BLaER1 (cell line): ENCODE measurements around the gene NDUFS6.

Experiments
- H3K27ac ChIP-seq: shearing (Covaris generic); formaldehyde crosslinking; 2 replicates; pipeline ENCODE4 v1.8.1; 2022
- H3K27me3 ChIP-seq: shearing (Covaris generic); formaldehyde crosslinking; 2 replicates; pipeline ENCODE4 v1.8.1; 2022
- H3K36me3 ChIP-seq: shearing (Covaris generic); formaldehyde crosslinking; 2 replicates; pipeline ENCODE4 v1.8.1; 2022
- H3K4me1 ChIP-seq: shearing (Covaris generic); formaldehyde crosslinking; 2 replicates; pipeline ENCODE4 v1.8.1; 2022
- H3K4me2 ChIP-seq: shearing (Covaris generic); formaldehyde crosslinking; 2 replicates; pipeline ENCODE4 v1.8.1; 2022
- H3K4me3 ChIP-seq: shearing (Covaris generic); formaldehyde crosslinking; 2 replicates; pipeline ENCODE4 v1.8.1; 2022
- H3K9ac ChIP-seq: shearing (Covaris generic); formaldehyde crosslinking; 2 replicates; pipeline ENCODE4 v1.8.1; 2022
- H3K9me3 ChIP-seq: shearing (Covaris generic); formaldehyde crosslinking; 2 replicates; pipeline ENCODE4 v1.8.1; 2022
- H4K20me1 ChIP-seq: shearing (Covaris generic); formaldehyde crosslinking; 2 replicates; pipeline ENCODE4 v1.8.1; 2022
- Cebpa-rat ChIP-seq: shearing (Covaris generic); IDR thresholded peaks from 2 replicates; pipeline ENCODE4 v1.8.1; 2022

The NDUFS6 gene

GRCh38 chr5:1759378-1759970 lies 41.7 kb upstream of the NDUFS6 start:
- no peak overlapping the region for H3K4me3 ChIP-seq
- H3K36me3 ChIP-seq = no peaks in the 10 kb centered on the region
- no peak overlapping the region for H3K4me2 ChIP-seq
- no peak overlapping the region for H3K9ac ChIP-seq
- H3K27me3 ChIP-seq = 0 out of 2 replicates have a peak, but pooled peaks cover 5% of the 10 kb centered on the region
- peaks cover 19% of the 10 kb centered on the region for H3K9me3 ChIP-seq
- TF ChIP-seq Cebpa-rat = no peak
- no peaks in the 10 kb centered on the region for H4K20me1 ChIP-seq
- H3K4me1 ChIP-seq = peaks cover 76% of the 10 kb centered on the region
- H3K27ac ChIP-seq = no peak overlapping the region

GRCh38 chr5:1760231-1760630 lies 41.0 kb upstream of the NDUFS6 start:
- H3K27ac ChIP-seq = no peak overlapping the region
- H3K4me3 ChIP-seq = no peak overlapping the region
- peaks cover 76% of the 10 kb centered on the region for H3K4me1 ChIP-seq
- H3K4me2 ChIP-seq = peak overlapping the region; percentile 89
- H3K9me3 ChIP-seq = peaks cover 19% of the 10 kb centered on the region
- no peak for TF ChIP-seq Cebpa-rat
- 0 out of 2 replicates have a peak, but pooled peaks cover 5% of the 10 kb centered on the region for H3K27me3 ChIP-seq
- H3K36me3 ChIP-seq = no peaks in the 10 kb centered on the region
- H3K9ac ChIP-seq = no peak overlapping the region
- H4K20me1 ChIP-seq = no peaks in the 10 kb centered on the region

- H3K27me3 ChIP-seq = 0 out of 2 replicates have a peak, but pooled peaks cover 5% of the 10 kb centered on the region
- no peak for TF ChIP-seq Cebpa-rat
These were observed 40.4 kb upstream of the NDUFS6 start for GRCh38 chr5:1760656-1761452.

GRCh38 chr5:1761453-1761755 lies 39.8 kb upstream of the NDUFS6 start:
- H3K27me3 ChIP-seq = 0 out of 2 replicates have a peak, but pooled peaks cover 5% of the 10 kb centered on the region

More at GRCh38 chr5:1760656-1761452, 40.4 kb upstream of the NDUFS6 start:
- H3K4me1 ChIP-seq = peaks cover 74% of the 10 kb centered on the region
- H3K36me3 ChIP-seq = no peaks in the 10 kb centered on the region
- H4K20me1 ChIP-seq = no peaks in the 10 kb centered on the region
- no peak overlapping the region for H3K27ac ChIP-seq
- H3K4me3 ChIP-seq = no peak overlapping the region
- peak overlapping the region; percentile 89 for H3K4me2 ChIP-seq
- H3K9me3 ChIP-seq = peaks cover 19% of the 10 kb centered on the region
- no peak overlapping the region for H3K9ac ChIP-seq

GRCh38 chr5:1762121-1762882 lies 38.9 kb upstream of the NDUFS6 start:
- Histone ChIP-seq H3K9ac (peak overlapping the region; percentile 49), H3K4me1 (peaks cover 60% of the 10 kb centered on the region), H3K27me3 (0 out of 2 replicates have a peak, but pooled peaks cover 5% of the 10 kb centered on the region), H3K4me2 (peak overlapping the region; percentile 89), H3K9me3 (peaks cover 17% of the 10 kb centered on the region), H3K36me3 (no peaks in the 10 kb centered on the region), H3K27ac (peak overlapping the region; percentile 10; the same call in 1 of the 2 replicates), H4K20me1 (no peaks in the 10 kb centered on the region), H3K4me3 (no peak overlapping the region)
- no peak for TF ChIP-seq Cebpa-rat

More at GRCh38 chr5:1761453-1761755, 39.8 kb upstream of the NDUFS6 start:
- no peaks in the 10 kb centered on the region for H3K36me3 ChIP-seq
- H3K9ac ChIP-seq = no peak overlapping the region
- TF ChIP-seq Cebpa-rat = no peak
- H3K9me3 ChIP-seq = peaks cover 19% of the 10 kb centered on the region
- H3K4me2 ChIP-seq = peak overlapping the region; percentile 89
- H3K4me3 ChIP-seq = no peak overlapping the region
- peaks cover 68% of the 10 kb centered on the region for H3K4me1 ChIP-seq
- H4K20me1 ChIP-seq = no peaks in the 10 kb centered on the region
- H3K27ac ChIP-seq = no peak overlapping the region

- H3K9me3 ChIP-seq = peaks cover 10% of the 10 kb centered on the region
- no peaks in the 10 kb centered on the region for H3K36me3 ChIP-seq
- peaks cover 60% of the 10 kb centered on the region for H3K4me1 ChIP-seq
- H3K4me3 ChIP-seq = no peak overlapping the region
- TF ChIP-seq Cebpa-rat = no peak
- H3K9ac ChIP-seq = peak overlapping the region; percentile 49
- H3K4me2 ChIP-seq = peak overlapping the region; percentile 89
- 0 out of 2 replicates have a peak, but pooled peaks cover 5% of the 10 kb centered on the region for H3K27me3 ChIP-seq
- H3K27ac ChIP-seq = peak overlapping the region; percentile 10; the same call in 1 of the 2 replicates
- no peaks in the 10 kb centered on the region for H4K20me1 ChIP-seq
These were observed 38.2 kb upstream of the NDUFS6 start for GRCh38 chr5:1762883-1763547.

DNA sequence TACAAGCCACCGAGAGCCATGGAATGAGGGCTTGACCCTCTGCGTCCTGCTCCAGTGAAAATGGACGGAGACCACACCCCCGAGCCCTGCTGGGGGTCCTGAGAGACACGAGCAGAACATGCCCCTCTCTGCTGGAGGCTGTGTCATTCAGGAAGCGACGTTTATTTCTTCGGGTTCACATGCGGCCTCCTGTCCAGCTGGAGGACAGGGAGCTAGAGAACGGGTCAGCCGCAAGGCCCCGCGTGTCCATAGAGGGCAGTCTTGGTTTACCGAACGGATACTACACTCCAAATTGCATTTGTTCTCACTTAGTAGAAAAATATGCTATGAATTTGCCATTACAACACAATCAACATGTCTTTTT lies 37.7 kb upstream of the NDUFS6 start:
- no peak for TF ChIP-seq Cebpa-rat
- H3K27me3 ChIP-seq = 0 out of 2 replicates have a peak, but pooled peaks cover 5% of the 10 kb centered on the region
- H3K27ac ChIP-seq = no peak overlapping the region
- no peak overlapping the region for H3K4me3 ChIP-seq
- H3K9me3 ChIP-seq = peaks cover 5% of the 10 kb centered on the region
- no peaks in the 10 kb centered on the region for H4K20me1 ChIP-seq
- no peak overlapping the region for H3K9ac ChIP-seq
- peak overlapping the region; percentile 89 for H3K4me2 ChIP-seq
- H3K36me3 ChIP-seq = no peaks in the 10 kb centered on the region
- H3K4me1 ChIP-seq = peaks cover 60% of the 10 kb centered on the region

- no peaks in the 10 kb centered on the region for H4K20me1 ChIP-seq
- TF ChIP-seq Cebpa-rat = no peak
- H3K9me3 ChIP-seq = no peaks in the 10 kb centered on the region
- H3K4me2 ChIP-seq = peak overlapping the region; percentile 89
- H3K36me3 ChIP-seq = no peaks in the 10 kb centered on the region
- no peak overlapping the region for H3K4me3 ChIP-seq
- H3K27me3 ChIP-seq = 0 out of 2 replicates have a peak, but pooled peaks cover 5% of the 10 kb centered on the region
- no peak overlapping the region for H3K9ac ChIP-seq
- peaks cover 60% of the 10 kb centered on the region for H3K4me1 ChIP-seq
- H3K27ac ChIP-seq = no peak overlapping the region
These were observed 37.1 kb upstream of the NDUFS6 start for GRCh38 chr5:1763960-1764605.

GRCh38 chr5:1764606-1764960 lies 36.6 kb upstream of the NDUFS6 start:
- Histone ChIP-seq H3K4me3 (no peak overlapping the region), H3K4me1 (peaks cover 60% of the 10 kb centered on the region), H3K9me3 (no peaks in the 10 kb centered on the region), H3K36me3 (no peaks in the 10 kb centered on the region), H4K20me1 (no peaks in the 10 kb centered on the region), H3K9ac (no peak overlapping the region), H3K4me2 (peak overlapping the region; percentile 89), H3K27me3 (0 out of 2 replicates have a peak, but pooled peaks cover 5% of the 10 kb centered on the region), H3K27ac (no peak overlapping the region)
- TF ChIP-seq Cebpa-rat = no peak
